Measurements from ENCODE around the gene CCSER1.

Gene CCSER1

DNA sequence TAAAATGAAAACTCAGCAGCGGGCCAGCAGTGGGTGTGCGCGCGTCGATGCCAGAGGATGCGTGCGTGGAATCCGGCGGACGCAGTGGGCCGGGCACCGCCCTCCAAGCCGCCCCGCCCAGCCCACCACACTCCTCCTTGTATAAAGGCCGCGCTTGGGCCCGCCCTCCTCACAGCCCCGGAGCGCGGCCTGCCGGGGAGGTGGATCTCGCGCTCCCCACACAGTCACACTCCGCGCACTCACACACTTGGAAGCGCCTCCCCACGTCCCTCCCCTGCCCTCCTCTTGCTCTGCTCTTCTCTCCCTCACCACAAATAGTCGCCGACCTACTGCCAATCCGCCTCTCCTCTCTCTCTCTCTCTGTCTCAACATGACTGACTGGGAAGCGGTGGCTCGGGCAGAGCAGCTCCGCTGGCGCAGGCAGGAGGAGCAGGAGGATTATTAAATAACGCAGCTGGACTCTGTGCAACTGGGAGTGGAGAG, at the start of gene CCSER1:
Gene CCSER1 (plus strand): TSS at position 172 of the 483 bp plus-strand sequence.
- DNase-seq = no peak
- Histone ChIP-seq H3K27ac (no peak within 1 kb of the TSS), H3K4me3 (ENCODE audit: low read depth, low read length) (peak within 1 kb of the TSS; percentile 58), H3K36me3 (replicated peaks) (no peaks in the 10 kb centered on the region), H3K27me3 (replicated peaks) (peaks cover 12% of the 10 kb centered on the region)
- in situ Hi-C loops (cut with HindIII; ENCODE audit: low pct_ligation_motif_present, low sequenced_read_pairs) = no loop called here
- TF ChIP-seq, protein P1, sequence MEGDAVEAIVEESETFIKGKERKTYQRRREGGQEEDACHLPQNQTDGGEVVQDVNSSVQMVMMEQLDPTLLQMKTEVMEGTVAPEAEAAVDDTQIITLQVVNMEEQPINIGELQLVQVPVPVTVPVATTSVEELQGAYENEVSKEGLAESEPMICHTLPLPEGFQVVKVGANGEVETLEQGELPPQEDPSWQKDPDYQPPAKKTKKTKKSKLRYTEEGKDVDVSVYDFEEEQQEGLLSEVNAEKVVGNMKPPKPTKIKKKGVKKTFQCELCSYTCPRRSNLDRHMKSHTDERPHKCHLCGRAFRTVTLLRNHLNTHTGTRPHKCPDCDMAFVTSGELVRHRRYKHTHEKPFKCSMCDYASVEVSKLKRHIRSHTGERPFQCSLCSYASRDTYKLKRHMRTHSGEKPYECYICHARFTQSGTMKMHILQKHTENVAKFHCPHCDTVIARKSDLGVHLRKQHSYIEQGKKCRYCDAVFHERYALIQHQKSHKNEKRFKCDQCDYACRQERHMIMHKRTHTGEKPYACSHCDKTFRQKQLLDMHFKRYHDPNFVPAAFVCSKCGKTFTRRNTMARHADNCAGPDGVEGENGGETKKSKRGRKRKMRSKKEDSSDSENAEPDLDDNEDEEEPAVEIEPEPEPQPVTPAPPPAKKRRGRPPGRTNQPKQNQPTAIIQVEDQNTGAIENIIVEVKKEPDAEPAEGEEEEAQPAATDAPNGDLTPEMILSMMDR (IDR thresholded peaks at IDR 0.05; ENCODE audit: low read depth, low read length, missing control alignments) = no peak

DNA sequence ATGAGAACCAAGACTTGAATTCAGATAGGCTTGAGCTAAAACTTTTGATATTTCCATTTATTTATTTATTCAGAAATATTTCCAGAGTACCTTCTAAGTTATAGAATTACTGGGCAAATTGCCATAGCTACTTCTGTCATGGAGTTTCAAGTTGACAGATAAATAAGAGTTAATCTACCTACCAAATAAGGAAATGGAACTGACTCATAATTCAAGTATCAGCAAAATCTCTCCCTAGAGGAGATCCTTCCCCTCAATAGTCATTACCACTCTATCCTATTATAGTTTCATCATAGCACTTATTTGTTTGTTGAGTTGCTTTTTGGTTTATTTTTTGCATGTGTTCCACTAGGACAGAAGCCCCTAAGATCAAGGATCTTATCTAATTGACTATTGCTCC, 48.8 kb upstream of the CCSER1 start:
- H3K27ac ChIP-seq = no peak overlapping the region
- no peaks in the 10 kb centered on the region for H3K27me3 ChIP-seq (replicated peaks)
- no peaks in the 10 kb centered on the region for H3K36me3 ChIP-seq (replicated peaks)
- no peak for DNase-seq
- H3K4me3 ChIP-seq (ENCODE audit: low read depth, low read length) = no peak overlapping the region
- TF ChIP-seq, protein P1 (IDR thresholded peaks at IDR 0.05; ENCODE audit: low read depth, low read length, missing control alignments) = no peak
- in situ Hi-C loops (cut with HindIII; ENCODE audit: low pct_ligation_motif_present, low sequenced_read_pairs) = no loop called here

DNA sequence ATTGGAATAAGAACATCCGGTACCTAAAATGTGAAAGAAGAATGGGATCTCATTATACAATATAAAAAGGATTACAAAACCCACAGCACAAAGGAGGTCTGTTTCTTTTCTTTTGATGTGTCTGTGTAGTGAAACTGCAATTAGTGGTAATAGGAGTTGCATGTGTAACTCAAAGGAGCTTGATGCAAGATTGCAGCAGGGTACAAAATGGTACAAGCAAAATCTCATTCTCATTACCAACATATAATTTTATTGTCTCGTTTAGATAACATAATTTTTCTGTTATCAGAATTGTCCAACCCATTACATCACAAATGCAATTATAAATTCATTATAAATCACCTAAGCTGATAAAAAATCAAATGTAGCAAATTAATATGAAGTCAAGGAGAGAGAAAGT, 47.1 kb upstream of the CCSER1 start:
- DNase-seq = no peak
- TF ChIP-seq, protein P1 (IDR thresholded peaks at IDR 0.05; ENCODE audit: low read depth, low read length, missing control alignments) = no peak
- Histone ChIP-seq H3K27ac (no peak overlapping the region), H3K36me3 (replicated peaks) (no peaks in the 10 kb centered on the region), H3K4me3 (ENCODE audit: low read depth, low read length) (no peak overlapping the region), H3K27me3 (replicated peaks) (no peaks in the 10 kb centered on the region)
- in situ Hi-C loops (cut with HindIII; ENCODE audit: low pct_ligation_motif_present, low sequenced_read_pairs) = no loop called here

DNA sequence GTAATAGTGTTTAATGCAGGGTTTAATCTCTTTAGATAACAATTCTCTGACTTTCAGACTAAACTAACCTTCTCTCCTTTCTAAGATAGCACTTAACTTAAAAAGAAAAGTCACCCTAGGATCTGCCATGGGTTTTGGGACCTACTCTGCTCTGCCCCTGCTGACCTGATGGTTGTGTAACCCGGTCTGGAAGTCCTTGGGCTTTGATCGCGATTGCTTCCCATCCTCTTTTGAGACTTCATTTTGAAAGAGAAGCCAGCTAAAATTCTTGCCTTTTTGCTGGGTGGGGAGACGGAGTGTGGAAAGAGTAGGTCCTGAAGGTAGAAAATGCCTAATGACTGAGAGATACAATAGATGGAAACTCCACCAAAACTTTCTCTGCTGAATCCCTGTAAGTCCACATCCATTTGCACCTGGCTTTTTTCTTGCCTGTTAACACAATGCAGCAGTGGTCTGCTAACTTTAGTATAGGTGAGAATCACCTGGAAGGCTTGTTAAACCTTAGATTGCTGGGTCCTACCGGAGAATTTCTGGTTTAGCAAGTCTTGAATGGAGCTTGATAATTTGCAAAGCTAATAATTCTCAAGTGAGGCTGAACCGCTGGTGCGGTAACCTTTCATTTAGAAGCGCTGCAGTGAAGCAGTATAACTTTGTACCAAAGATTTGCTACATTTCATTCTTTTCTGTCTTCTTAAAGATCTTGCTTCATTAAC, 45.6 kb upstream of the CCSER1 start:
- H3K27me3 ChIP-seq (replicated peaks) = no peaks in the 10 kb centered on the region
- in situ Hi-C loops (cut with HindIII; ENCODE audit: low pct_ligation_motif_present, low sequenced_read_pairs) = no loop called here
- H3K4me3 ChIP-seq (ENCODE audit: low read depth, low read length) = no peak overlapping the region
- TF ChIP-seq, protein P1 (IDR thresholded peaks at IDR 0.05; ENCODE audit: low read depth, low read length, missing control alignments) = no peak
- no peak overlapping the region for H3K27ac ChIP-seq
- DNase-seq = no peak
- H3K36me3 ChIP-seq (replicated peaks) = no peaks in the 10 kb centered on the region

DNA sequence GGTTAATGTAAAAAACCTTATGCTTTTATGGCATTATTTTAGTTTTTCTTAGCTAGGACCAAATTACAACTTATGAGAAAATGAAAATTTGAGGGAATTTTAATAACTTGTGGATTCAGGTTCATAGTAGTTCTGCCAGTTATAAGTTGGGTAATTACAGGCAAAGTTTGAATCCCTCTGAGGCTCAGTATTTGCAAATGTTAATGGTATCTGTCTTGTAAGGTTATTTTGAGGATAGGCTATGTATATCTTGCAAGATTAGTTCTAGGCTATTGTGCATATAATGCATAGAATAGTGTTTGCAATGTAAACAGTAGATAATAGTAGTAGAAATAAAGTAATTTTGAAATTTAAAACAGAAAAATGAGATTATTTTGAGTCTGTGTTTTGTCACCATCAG, 44.7 kb upstream of the CCSER1 start:
- TF ChIP-seq, protein P1 (IDR thresholded peaks at IDR 0.05; ENCODE audit: low read depth, low read length, missing control alignments) = no peak
- Histone ChIP-seq H3K27me3 (replicated peaks) (no peaks in the 10 kb centered on the region), H3K4me3 (ENCODE audit: low read depth, low read length) (no peak overlapping the region), H3K36me3 (replicated peaks) (no peaks in the 10 kb centered on the region), H3K27ac (no peak overlapping the region)
- in situ Hi-C loops (cut with HindIII; ENCODE audit: low pct_ligation_motif_present, low sequenced_read_pairs) = no loop called here
- DNase-seq = no peak

All from brain microvascular endothelial cell (primary cell).